HEK293 (cell line): ENCODE measurements around the gene APOBEC3F.

Experiments used
- CTCF ChIP-seq: fragments of 450-650 bp; formaldehyde crosslinking; IDR thresholded peaks from 2 replicates; pipeline ENCODE4 v1.5.1; 2016; ENCODE audit warnings: missing biosample characterization, missing genetic modification characterization
- HOXD13 ChIP-seq: sonication (generic); formaldehyde crosslinking; IDR thresholded peaks from 2 replicates; pipeline ENCODE4 v1.8.0; 2022; ENCODE audit warnings: missing genetic modification reagents, borderline replicate concordance
- MYNN ChIP-seq: fragments of 450-650 bp; formaldehyde crosslinking; IDR thresholded peaks from 2 replicates; pipeline ENCODE4 v1.5.1; 2016; ENCODE audit warnings: missing biosample characterization, missing genetic modification characterization, borderline replicate concordance
- PRDM1 ChIP-seq: fragments of 450-650 bp; formaldehyde crosslinking; IDR thresholded peaks from 2 replicates; pipeline ENCODE4; 2016; ENCODE audit warnings: missing biosample characterization, missing genetic modification characterization
- YY1 ChIP-seq: fragments of 450-650 bp; formaldehyde crosslinking; IDR thresholded peaks from 2 replicates; pipeline ENCODE4 v1.5.1; 2018; ENCODE audit warnings: missing biosample characterization, missing genetic modification characterization
- ZBTB1 ChIP-seq: fragments of 450-650 bp; formaldehyde crosslinking; IDR thresholded peaks from 2 replicates; pipeline ENCODE4 v1.5.1; 2016; ENCODE audit warnings: missing biosample characterization, missing genetic modification characterization
- ZFP41 ChIP-seq: fragments of 450-650 bp; formaldehyde crosslinking; IDR thresholded peaks from 2 replicates; pipeline ENCODE4 v1.5.1; 2016; ENCODE audit warnings: missing biosample characterization, missing genetic modification characterization, borderline replicate concordance
- ZNF121 ChIP-seq: fragments of 450-650 bp; formaldehyde crosslinking; IDR thresholded peaks from 2 replicates; pipeline ENCODE4 v1.5.1; 2016; ENCODE audit warnings: missing biosample characterization, missing genetic modification characterization
- ZNF24 ChIP-seq: fragments of 450-650 bp; formaldehyde crosslinking; IDR thresholded peaks from 2 replicates; pipeline ENCODE4 v1.5.1; 2016; ENCODE audit warnings: missing biosample characterization, missing genetic modification characterization
- ZNF266 ChIP-seq: fragments of 450-650 bp; formaldehyde crosslinking; IDR thresholded peaks from 2 replicates; pipeline ENCODE4 v1.5.1; 2016; ENCODE audit warnings: missing biosample characterization, missing genetic modification characterization, low read depth
- ZNF274 ChIP-seq, 2 experiments: fragments of 200-500 bp in 1 of 2; fragments of 450-650 bp in 1 of 2; sonication (Bioruptor generic) in 1 of 2; formaldehyde crosslinking in 1 of 2; IDR thresholded peaks; 2 replicates each; pipeline versions ENCODE4 v1.5.1 to v1.6.1; 2014 to 2016; ENCODE audit warnings: borderline replicate concordance in 1 of 2, inconsistent platforms in 1 of 2, low read length in 1 of 2, missing biosample characterization in 1 of 2, missing genetic modification characterization in 1 of 2
- ZNF501 ChIP-seq: fragments of 450-650 bp; formaldehyde crosslinking; IDR thresholded peaks from 2 replicates; pipeline ENCODE4 v1.5.1; 2016; ENCODE audit warnings: missing biosample characterization, missing genetic modification characterization
- ZNF664 ChIP-seq: fragments of 450-650 bp; formaldehyde crosslinking; IDR thresholded peaks from 2 replicates; pipeline ENCODE4 v1.5.1; 2016; ENCODE audit warnings: missing biosample characterization, missing genetic modification characterization
- ZNF843 ChIP-seq: fragments of 450-650 bp; formaldehyde crosslinking; IDR thresholded peaks from 2 replicates; pipeline ENCODE4 v1.5.1; 2016; ENCODE audit warnings: missing biosample characterization, missing genetic modification characterization

GRCh38 chr22:39068033-39068785, 27.5 kb downstream of the APOBEC3F start:
- TF ChIP-seq ZNF843 (tag by site-specific recombination) (no peak), CTCF (0 out of 2 replicates have a peak, but pooled peaks have one; percentile 12), MYNN (tag by site-specific recombination) (no peak), HOXD13 (CRISPR knock-in tag) (no peak), ZNF664 (tag by site-specific recombination) (no peak), YY1 (no peak), ZNF501 (tag by site-specific recombination) (no peak), ZNF121 (tag by site-specific recombination) (no peak), ZFP41 (tag by site-specific recombination) (no peak), ZNF266 (tag by site-specific recombination) (no peak), ZNF274 (IDR thresholded peaks at IDR 0.05; ENCODE audit: low read length) (no peak), ZNF274 (tag by site-specific recombination; IDR thresholded peaks at IDR 0.05; ENCODE audit: borderline replicate concordance) (no peak), PRDM1 (no peak), ZNF24 (tag by site-specific recombination) (no peak), ZBTB1 (no peak)
